WERI-Rb-1 (cell line): ENCODE results near the gene SLC22A15.
"Not testable (repeated sequence)": the region's sequence is repeated elsewhere in the genome, so short reads cannot be mapped to it uniquely, and the experiment has no call there.

ENCODE experiments used
- DNase-seq: peaks from one replicate; pipeline ENCODE4 v3.0.0-alpha.2; 2020
- H3K27ac ChIP-seq: fragments of 250-450 bp; sonication (Bioruptor Pico); 2 replicates; pipeline ENCODE4 v1.5.1; 2020; ENCODE audit warnings: mild to moderate bottlenecking, moderate library complexity
- H3K27me3 ChIP-seq: fragments of 250-450 bp; sonication (Bioruptor Pico); 2 replicates; pipeline ENCODE4 v1.5.1; 2021; ENCODE audit warnings: mild to moderate bottlenecking, low read depth, moderate library complexity; ENCODE audit not compliant: insufficient read depth, severe bottlenecking
- H3K36me3 ChIP-seq: fragments of 250-450 bp; sonication (Bioruptor Pico); 2 replicates; pipeline ENCODE4 v1.5.1; 2020; ENCODE audit warnings: mild to moderate bottlenecking, moderate library complexity
- H3K4me3 ChIP-seq: 2 replicates; pipeline ENCODE4 v1.5.1; 2011; ENCODE audit warnings: low read depth, mild to moderate bottlenecking, control low read depth, low read length
- H3K9me3 ChIP-seq: fragments of 250-450 bp; sonication (Bioruptor Pico); 2 replicates; pipeline ENCODE4 v1.5.1; 2021; ENCODE audit warnings: mild to moderate bottlenecking, moderate library complexity; ENCODE audit not compliant: severe bottlenecking
- TF ChIP-seq, protein P1 (sequence below): IDR thresholded peaks from 2 replicates; pipeline ENCODE4 v1.5.1; 2011; ENCODE audit warnings: low read depth, mild to moderate bottlenecking, control low read depth, inconsistent platforms, low read length

SLC22A15 gene

DNA sequence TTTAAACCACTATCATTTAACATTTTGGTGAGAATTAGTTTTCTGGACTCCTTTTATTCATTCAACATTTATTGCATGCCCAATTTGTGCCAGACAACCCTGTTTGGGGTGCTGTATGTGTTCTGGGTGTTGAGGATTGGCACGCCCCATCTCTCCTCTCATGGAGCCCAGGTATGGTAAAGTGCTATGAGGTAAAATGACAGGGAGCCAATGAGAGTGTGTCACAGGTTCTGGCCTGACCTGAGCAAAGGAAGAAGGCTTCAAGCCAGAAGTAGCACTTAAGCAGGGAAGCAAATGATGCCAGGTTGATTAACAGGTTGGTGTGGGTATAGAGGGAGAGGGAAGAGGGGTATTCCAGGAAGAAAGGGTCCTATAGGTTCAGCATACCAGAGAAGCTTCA lies 21.1 kb upstream of the SLC22A15 start:
- Histone ChIP-seq H3K9me3 (no peaks in the 10 kb centered on the region), H3K4me3 (no peak overlapping the region), H3K27ac (no peak overlapping the region), H3K27me3 (peaks cover 8% of the 10 kb centered on the region), H3K36me3 (no peaks in the 10 kb centered on the region)
- no peak for DNase-seq
- TF ChIP-seq, protein P1, sequence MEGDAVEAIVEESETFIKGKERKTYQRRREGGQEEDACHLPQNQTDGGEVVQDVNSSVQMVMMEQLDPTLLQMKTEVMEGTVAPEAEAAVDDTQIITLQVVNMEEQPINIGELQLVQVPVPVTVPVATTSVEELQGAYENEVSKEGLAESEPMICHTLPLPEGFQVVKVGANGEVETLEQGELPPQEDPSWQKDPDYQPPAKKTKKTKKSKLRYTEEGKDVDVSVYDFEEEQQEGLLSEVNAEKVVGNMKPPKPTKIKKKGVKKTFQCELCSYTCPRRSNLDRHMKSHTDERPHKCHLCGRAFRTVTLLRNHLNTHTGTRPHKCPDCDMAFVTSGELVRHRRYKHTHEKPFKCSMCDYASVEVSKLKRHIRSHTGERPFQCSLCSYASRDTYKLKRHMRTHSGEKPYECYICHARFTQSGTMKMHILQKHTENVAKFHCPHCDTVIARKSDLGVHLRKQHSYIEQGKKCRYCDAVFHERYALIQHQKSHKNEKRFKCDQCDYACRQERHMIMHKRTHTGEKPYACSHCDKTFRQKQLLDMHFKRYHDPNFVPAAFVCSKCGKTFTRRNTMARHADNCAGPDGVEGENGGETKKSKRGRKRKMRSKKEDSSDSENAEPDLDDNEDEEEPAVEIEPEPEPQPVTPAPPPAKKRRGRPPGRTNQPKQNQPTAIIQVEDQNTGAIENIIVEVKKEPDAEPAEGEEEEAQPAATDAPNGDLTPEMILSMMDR: no peak

DNA sequence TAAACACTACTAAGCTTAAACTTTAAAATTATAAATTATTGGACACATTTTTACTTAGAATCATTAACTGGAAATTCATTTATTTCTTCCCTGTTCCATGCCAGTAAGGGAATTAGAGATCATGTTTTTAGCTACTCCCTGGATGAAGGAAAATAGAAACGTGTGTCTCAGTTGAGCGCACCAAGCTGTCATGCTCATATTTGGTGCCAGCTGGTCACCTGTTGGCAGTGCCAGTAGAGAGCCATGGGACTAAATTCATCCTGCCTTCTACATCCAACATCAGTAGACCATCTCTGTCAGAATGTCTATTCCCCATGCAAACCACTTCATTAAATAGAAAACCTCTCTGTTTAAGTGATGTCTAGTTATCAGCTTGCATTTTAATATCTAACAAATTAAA lies 17.4 kb upstream of the SLC22A15 start:
- no peak overlapping the region for H3K27ac ChIP-seq
- no peaks in the 10 kb centered on the region for H3K9me3 ChIP-seq
- TF ChIP-seq, protein P1: no peak
- DNase-seq: no peak
- H3K27me3 ChIP-seq: peaks cover 17% of the 10 kb centered on the region
- no peaks in the 10 kb centered on the region for H3K36me3 ChIP-seq
- H3K4me3 ChIP-seq: no peak overlapping the region

DNA sequence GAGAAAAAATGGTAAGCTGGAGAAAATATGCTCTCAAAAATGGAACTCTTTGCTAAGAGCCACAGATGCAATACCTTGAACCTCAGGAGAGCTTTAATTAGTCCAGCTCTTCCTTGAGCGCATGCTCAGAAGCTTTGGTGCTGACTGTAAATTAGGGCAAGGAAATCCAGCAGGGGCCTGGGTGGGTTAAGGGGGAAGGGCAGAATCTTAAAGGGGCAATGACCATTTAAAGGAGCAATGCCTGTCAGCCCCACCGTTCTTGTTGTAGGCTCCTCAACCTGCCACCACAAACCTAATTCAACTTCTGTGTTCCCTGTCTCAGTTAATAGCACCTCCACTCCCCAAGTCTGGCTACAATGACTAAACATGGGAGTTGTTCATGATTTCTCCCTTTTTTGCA lies 6.8 kb upstream of the SLC22A15 start:
- H3K4me3 ChIP-seq: no peak overlapping the region
- no peaks in the 10 kb centered on the region for H3K36me3 ChIP-seq
- TF ChIP-seq, protein P1: no peak
- DNase-seq: peak; percentile 76
- H3K27ac ChIP-seq: no peak overlapping the region
- H3K27me3 ChIP-seq: peaks cover 14% of the 10 kb centered on the region
- peaks cover 4% of the 10 kb centered on the region for H3K9me3 ChIP-seq

DNA sequence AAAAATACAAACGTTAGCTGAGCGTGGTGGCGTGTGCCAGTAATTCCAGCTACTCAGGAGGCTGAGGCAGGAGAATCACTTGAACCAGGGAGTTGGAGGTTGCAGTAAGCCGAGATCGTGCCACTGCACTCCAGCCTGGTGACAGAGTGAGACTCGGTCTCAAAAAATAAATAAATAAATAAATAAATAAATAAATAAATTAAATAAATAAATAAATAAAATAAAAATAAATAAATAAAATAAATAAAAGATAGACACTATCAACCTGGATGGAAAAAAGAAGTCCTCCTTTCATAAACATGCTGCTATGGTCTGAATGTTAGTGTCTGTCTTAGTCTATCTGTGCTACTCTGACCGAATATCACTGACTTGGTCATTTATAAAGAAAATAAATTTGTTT lies 4.5 kb upstream of the SLC22A15 start:
- peaks cover 19% of the 10 kb centered on the region for H3K27me3 ChIP-seq
- not testable (repeated sequence) for DNase-seq, H3K4me3 ChIP-seq, H3K36me3 ChIP-seq, H3K27ac ChIP-seq, H3K9me3 ChIP-seq

DNA sequence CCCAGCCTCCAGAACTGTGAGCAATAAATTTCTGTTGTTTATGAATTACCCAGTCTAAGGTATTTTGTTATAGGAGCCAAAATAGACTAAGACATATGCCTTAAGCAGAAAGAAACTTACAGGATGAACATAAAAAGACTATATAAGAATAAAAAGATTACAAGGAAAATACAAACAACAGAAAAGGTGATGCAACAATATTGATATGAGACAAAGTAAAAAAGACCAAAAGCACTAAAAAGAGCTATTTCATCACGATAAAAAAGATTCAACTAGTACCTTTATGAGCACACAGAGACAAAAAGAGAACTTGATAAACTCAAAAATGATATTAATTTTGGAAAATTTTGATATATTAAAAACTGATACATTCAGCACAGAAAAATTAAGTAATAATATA lies 3.2 kb upstream of the SLC22A15 start:
- H3K27me3 ChIP-seq: peaks cover 31% of the 10 kb centered on the region
- TF ChIP-seq, protein P1: no peak
- H3K27ac ChIP-seq: no peak overlapping the region
- H3K9me3 ChIP-seq: no peaks in the 10 kb centered on the region
- no peak for DNase-seq
- H3K4me3 ChIP-seq: no peak overlapping the region
- H3K36me3 ChIP-seq: no peaks in the 10 kb centered on the region

DNA sequence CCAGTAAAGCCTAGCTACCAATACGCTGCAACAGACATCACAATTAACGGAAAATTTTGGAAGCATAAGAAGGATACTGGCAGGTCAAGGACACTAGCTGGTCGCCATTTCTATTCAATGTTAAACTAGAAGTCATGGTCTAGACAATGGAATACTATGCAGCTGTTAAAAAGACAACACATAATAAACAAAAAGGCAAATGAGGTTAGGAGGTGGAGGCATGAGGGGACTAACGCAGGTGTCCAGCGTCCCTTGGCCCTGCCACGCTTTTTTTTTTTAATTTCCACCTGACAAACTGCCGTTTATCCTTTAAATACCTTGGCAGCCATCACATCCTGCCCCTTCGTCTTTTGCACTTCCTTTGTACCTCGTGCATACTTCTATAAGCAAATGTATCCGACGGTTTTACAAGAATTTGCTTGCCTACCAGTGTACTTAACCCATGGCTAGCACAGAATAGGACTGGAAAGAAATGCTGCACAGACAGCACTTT lies 698 bp upstream of the SLC22A15 start:
- peaks cover 31% of the 10 kb centered on the region for H3K27me3 ChIP-seq
- TF ChIP-seq, protein P1: no peak
- H3K9me3 ChIP-seq: no peaks in the 10 kb centered on the region
- H3K36me3 ChIP-seq: no peaks in the 10 kb centered on the region
- H3K4me3 ChIP-seq: peak overlapping the region; percentile 41
- DNase-seq: no peak
- H3K27ac ChIP-seq: no peak overlapping the region
